ENCODE data around the gene CACNA2D1. TPM values are rescaled to one million over a fixed set of nuclear protein-coding genes. Genes with fewer than 3 reads are reported as not detected.

CACNA2D1 gene
- total RNA-seq, 1 donor from 2014 or later = 116 TPM

DNA sequence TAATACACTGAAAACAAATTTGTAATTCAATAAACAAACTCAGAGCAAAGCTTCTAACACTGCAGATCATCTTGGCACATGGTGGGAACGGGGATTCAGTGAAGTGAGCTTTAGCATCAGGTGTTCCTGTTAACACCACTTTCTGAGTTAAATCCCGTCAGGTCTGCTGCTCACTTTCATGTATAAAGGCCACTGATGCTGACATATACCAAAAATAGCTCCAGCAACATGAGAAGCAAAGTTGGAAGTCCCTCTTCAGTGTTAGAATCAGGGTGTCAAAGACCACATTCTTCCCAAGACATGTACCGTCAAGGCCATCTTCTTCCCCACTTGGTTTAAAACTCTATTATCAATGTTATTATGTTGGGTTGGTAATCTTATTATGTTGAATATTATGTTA lies 11.7 kb upstream of the CACNA2D1 start:
- H3K9ac ChIP-seq (ENCODE audit: low read depth in 1 of 3, low read length in 3 of 3) = peak overlapping the region in 2 of 3 donors; percentile 47 to 51
- peak overlapping the region in 2 of 3 donors; percentile 24 to 28 for H3K4me3 ChIP-seq (ENCODE audit: low read length in 3 of 3)
- H3K27ac ChIP-seq (ENCODE audit: low read depth, low read length) = peak overlapping the region; percentile 78
- peaks cover 0 to 6% (median 6%) of the 10 kb centered on the region in 3 donors for H3K4me1 ChIP-seq (ENCODE audit: control insufficient read depth in 3 of 3, insufficient read depth in 3 of 3, low read length in 3 of 3)
- H3K36me3 ChIP-seq (ENCODE audit: control insufficient read depth in 3 of 3, insufficient read depth in 3 of 3, low read length in 3 of 3) = no peaks in the 10 kb centered on the region
- H3K9me3 ChIP-seq (ENCODE audit: control insufficient read depth in 3 of 3, low read length in 3 of 3) = no peaks in the 10 kb centered on the region
- H3K27me3 ChIP-seq (ENCODE audit: control insufficient read depth in 3 of 3, insufficient read depth in 3 of 3, low read length in 3 of 3) = no peaks in the 10 kb centered on the region

DNA sequence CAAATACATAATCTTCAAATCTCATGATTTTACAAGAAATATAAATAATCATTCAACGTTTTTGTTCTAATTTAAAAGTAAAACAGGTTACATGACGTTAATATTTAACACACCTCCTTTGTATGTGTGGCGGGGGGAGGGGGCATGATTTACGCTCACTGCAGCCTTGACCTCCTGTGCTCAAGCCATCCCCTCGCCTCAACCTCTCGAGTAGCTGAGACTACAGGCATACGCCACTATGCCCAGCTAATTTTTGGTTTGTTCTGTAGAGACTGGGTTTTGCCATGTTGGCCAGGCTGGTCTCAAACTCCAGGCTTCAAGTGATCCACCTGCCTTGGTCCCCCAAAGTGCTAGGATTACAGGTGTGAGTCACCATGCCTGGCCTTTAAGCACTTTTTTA lies 7.2 kb upstream of the CACNA2D1 start:
- no peak overlapping the region for H3K27ac ChIP-seq (ENCODE audit: low read depth, low read length)
- no peak overlapping the region for H3K4me3 ChIP-seq (ENCODE audit: low read length in 3 of 3)
- H3K9me3 ChIP-seq (ENCODE audit: control insufficient read depth in 3 of 3, low read length in 3 of 3) = no peaks in the 10 kb centered on the region
- H3K9ac ChIP-seq (ENCODE audit: low read depth in 1 of 3, low read length in 3 of 3) = no peak overlapping the region
- peaks cover 0 to 6% (median 6%) of the 10 kb centered on the region in 3 donors for H3K4me1 ChIP-seq (ENCODE audit: control insufficient read depth in 3 of 3, insufficient read depth in 3 of 3, low read length in 3 of 3)
- H3K27me3 ChIP-seq (ENCODE audit: control insufficient read depth in 3 of 3, insufficient read depth in 3 of 3, low read length in 3 of 3) = no peaks in the 10 kb centered on the region
- no peaks in the 10 kb centered on the region for H3K36me3 ChIP-seq (ENCODE audit: control insufficient read depth in 3 of 3, insufficient read depth in 3 of 3, low read length in 3 of 3)

DNA sequence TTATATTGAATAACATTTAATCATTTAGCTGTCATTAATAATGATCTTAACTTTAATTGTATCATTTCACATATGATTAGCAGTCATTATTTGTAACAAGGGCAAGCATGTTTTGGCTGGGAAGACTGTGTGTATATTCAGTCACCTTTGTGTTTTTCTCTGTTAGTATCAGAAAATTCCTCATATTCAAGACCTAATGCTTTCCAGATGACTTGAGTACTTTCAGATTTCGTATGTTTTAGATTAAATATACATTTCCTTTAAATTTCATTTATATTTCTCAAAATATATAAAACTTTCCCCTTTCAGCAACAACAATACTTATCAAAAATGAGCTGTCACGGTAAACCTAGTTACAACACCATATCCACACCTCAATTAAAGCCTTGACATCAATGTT lies 6.3 kb upstream of the CACNA2D1 start:
- H3K4me3 ChIP-seq (ENCODE audit: low read length in 3 of 3) = no peak overlapping the region
- no peak overlapping the region for H3K27ac ChIP-seq (ENCODE audit: low read depth, low read length)
- H3K9ac ChIP-seq (ENCODE audit: low read depth in 1 of 3, low read length in 3 of 3) = no peak overlapping the region
- H3K9me3 ChIP-seq (ENCODE audit: control insufficient read depth in 3 of 3, low read length in 3 of 3) = no peaks in the 10 kb centered on the region
- H3K4me1 ChIP-seq (ENCODE audit: control insufficient read depth in 3 of 3, insufficient read depth in 3 of 3, low read length in 3 of 3) = peaks cover 0 to 5% (median 5%) of the 10 kb centered on the region in 3 donors
- H3K27me3 ChIP-seq (ENCODE audit: control insufficient read depth in 3 of 3, insufficient read depth in 3 of 3, low read length in 3 of 3) = no peaks in the 10 kb centered on the region
- no peaks in the 10 kb centered on the region for H3K36me3 ChIP-seq (ENCODE audit: control insufficient read depth in 3 of 3, insufficient read depth in 3 of 3, low read length in 3 of 3)

DNA sequence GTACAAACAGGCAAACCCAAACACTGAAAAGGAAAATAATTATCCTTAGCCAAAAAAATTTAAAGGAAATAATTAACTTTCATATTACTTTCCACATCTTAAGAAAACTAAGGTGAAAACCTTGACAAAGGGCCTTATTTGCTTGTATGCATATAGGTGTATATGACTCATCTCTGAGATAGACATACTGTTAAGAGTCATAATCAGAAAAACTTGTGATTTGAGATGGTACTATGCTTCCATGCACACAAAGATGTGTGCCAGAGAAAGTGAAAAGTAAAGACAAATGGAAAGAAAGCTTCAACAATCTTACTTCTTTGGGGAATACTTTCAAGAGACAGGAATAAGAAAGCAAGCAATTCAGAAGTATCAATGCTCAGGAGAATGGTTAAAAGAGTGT lies 3.3 kb upstream of the CACNA2D1 start:
- Histone ChIP-seq H3K4me3 (ENCODE audit: low read length in 3 of 3) (no peak overlapping the region), H3K36me3 (ENCODE audit: control insufficient read depth in 3 of 3, insufficient read depth in 3 of 3, low read length in 3 of 3) (no peaks in the 10 kb centered on the region), H3K9ac (ENCODE audit: low read depth in 1 of 3, low read length in 3 of 3) (no peak overlapping the region), H3K9me3 (ENCODE audit: control insufficient read depth in 3 of 3, low read length in 3 of 3) (no peaks in the 10 kb centered on the region), H3K4me1 (ENCODE audit: control insufficient read depth in 3 of 3, insufficient read depth in 3 of 3, low read length in 3 of 3) (peaks cover 6 to 7% (median 6%) of the 10 kb centered on the region in 3 donors), H3K27me3 (ENCODE audit: control insufficient read depth in 3 of 3, insufficient read depth in 3 of 3, low read length in 3 of 3) (no peaks in the 10 kb centered on the region), H3K27ac (ENCODE audit: low read depth, low read length) (no peak overlapping the region)

DNA sequence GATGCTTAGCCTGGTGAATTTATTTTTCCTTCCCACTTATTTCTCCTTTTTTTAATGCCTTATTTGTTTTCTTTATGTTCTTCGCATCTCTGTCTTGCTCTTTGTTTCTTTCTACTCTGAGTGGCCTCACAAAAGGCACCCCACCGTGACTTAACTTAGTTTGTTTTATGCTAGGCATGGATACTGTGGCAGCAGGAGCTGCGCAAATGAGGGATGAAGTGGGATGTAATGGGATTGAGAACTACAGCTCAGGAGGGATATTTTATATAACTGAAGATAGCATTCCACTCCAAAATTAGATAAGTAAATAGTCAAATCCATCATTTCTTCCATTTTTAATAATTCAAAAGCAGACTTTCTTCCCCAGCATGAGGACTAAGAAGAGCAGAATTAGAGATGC lies 1.7 kb upstream of the CACNA2D1 start:
- Histone ChIP-seq H3K36me3 (ENCODE audit: control insufficient read depth in 3 of 3, insufficient read depth in 3 of 3, low read length in 3 of 3) (no peaks in the 10 kb centered on the region), H3K9ac (ENCODE audit: low read depth in 1 of 3, low read length in 3 of 3) (peak overlapping the region in 1 of 3 donors; percentile 72), H3K9me3 (ENCODE audit: control insufficient read depth in 3 of 3, low read length in 3 of 3) (no peaks in the 10 kb centered on the region), H3K4me3 (ENCODE audit: low read length in 3 of 3) (no peak overlapping the region), H3K27ac (ENCODE audit: low read depth, low read length) (peak overlapping the region; percentile 95), H3K4me1 (ENCODE audit: control insufficient read depth in 3 of 3, insufficient read depth in 3 of 3, low read length in 3 of 3) (peaks cover 6 to 9% (median 7%) of the 10 kb centered on the region in 3 donors), H3K27me3 (ENCODE audit: control insufficient read depth in 3 of 3, insufficient read depth in 3 of 3, low read length in 3 of 3) (no peaks in the 10 kb centered on the region)

DNA sequence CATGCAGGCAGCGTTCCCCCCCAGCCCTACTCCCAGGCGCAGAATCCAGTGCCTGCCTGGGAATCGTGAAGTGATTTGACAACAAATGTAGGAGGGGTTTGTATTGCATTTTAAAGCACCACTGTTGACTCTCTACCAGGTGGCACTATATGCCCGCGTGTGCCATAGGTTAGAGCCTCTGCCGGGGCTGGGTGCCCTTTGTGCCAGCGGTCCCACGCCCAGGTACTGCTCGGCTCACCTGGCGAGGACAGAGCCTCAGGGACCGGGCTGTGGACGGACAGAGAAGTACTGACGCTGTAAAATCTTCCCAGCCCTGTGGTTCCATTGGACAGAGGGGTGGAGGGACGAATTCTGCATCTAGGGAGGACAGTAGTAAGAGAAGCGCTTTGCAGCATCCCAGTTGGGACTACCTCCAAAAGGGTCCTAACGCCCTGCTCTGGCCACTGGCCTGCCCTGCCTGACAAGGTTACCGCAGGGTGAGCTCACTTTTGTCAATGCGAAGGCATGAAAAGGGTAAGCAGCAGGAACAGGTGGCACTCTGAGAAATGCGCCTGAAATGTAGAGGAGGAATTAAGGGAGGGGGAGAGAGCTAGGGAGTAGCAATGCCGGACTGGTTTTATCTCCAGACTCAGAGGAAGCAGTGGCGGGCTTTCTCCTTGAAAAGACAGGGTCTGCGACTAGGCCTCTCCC lies 788 bp upstream of the CACNA2D1 start:
- Histone ChIP-seq H3K4me3 (ENCODE audit: low read length in 3 of 3) (peak overlapping the region; percentile 74 to 86 (median 74)), H3K9ac (ENCODE audit: low read depth in 1 of 3, low read length in 3 of 3) (peak overlapping the region; percentile 72 to 91 (median 89)), H3K9me3 (ENCODE audit: control insufficient read depth in 3 of 3, low read length in 3 of 3) (no peaks in the 10 kb centered on the region), H3K27ac (ENCODE audit: low read depth, low read length) (peak overlapping the region; percentile 95), H3K36me3 (ENCODE audit: control insufficient read depth in 3 of 3, insufficient read depth in 3 of 3, low read length in 3 of 3) (no peaks in the 10 kb centered on the region), H3K4me1 (ENCODE audit: control insufficient read depth in 3 of 3, insufficient read depth in 3 of 3, low read length in 3 of 3) (peaks cover 7 to 11% (median 7%) of the 10 kb centered on the region in 3 donors), H3K27me3 (ENCODE audit: control insufficient read depth in 3 of 3, insufficient read depth in 3 of 3, low read length in 3 of 3) (no peaks in the 10 kb centered on the region)

DNA sequence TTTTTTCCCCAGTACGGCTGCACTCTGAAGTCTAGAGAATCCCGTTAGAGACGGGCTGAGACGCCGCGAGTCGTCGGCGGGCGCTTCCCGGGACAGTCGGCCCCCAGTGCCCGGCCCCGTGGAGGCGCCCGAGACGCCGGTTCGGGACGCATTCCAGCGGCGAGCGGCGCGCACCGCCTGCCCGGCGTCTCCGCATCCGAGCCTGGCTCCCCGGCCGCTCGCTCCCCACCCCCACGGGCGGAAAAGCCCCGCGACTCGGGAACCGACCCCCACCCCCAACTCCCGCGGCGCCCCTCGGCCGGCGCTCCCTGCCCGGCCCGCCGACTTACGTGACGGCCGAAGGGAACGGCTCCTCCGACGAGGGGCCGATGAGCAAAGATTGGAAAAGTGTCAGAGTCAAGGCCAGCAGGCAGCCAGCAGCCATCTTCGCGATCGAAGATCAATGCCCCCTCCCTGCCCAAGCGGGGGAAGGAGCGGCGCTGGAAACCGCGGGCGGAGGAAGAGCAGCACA lies 486 bp downstream of the CACNA2D1 start:
- H3K9ac ChIP-seq (ENCODE audit: low read depth in 1 of 3, low read length in 3 of 3) = peak overlapping the region; percentile 83 to 97 (median 87)
- H3K27me3 ChIP-seq (ENCODE audit: control insufficient read depth in 3 of 3, insufficient read depth in 3 of 3, low read length in 3 of 3) = no peaks in the 10 kb centered on the region
- peaks cover 10 to 17% (median 14%) of the 10 kb centered on the region in 3 donors for H3K4me1 ChIP-seq (ENCODE audit: control insufficient read depth in 3 of 3, insufficient read depth in 3 of 3, low read length in 3 of 3)

DNA sequence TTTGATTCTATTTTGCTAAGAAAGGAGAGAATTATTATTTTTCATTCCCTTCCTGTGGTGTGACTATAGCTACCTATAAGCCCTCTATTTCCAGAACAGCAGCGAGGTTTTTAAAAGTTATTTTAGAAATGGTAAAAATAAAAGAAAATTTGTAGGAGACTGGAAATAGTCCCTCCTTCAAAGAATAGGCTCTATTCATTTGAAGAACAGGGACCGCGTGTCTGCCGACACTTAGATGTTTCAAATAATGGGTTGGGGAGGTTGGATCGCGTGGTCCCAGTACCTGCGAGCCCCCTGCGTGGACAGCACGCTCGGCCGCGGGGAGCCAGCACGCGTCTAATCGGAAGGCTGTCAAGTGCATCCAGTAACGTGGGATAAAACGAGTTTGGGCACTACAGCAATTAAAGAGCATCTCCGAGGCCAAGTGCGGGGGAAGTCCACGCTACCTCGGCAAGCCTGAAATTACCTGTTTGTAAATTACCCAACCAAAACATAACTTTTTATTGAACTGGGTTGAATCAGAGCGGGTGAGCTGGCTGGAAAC lies 1.0 kb downstream of the CACNA2D1 start:
- Histone ChIP-seq H3K36me3 (ENCODE audit: control insufficient read depth in 3 of 3, insufficient read depth in 3 of 3, low read length in 3 of 3) (no peaks in the 10 kb centered on the region), H3K27me3 (ENCODE audit: control insufficient read depth in 3 of 3, insufficient read depth in 3 of 3, low read length in 3 of 3) (no peaks in the 10 kb centered on the region), H3K9ac (ENCODE audit: low read depth in 1 of 3, low read length in 3 of 3) (peak overlapping the region; percentile 83 to 97 (median 87)), H3K4me1 (ENCODE audit: control insufficient read depth in 3 of 3, insufficient read depth in 3 of 3, low read length in 3 of 3) (peaks cover 10 to 17% (median 14%) of the 10 kb centered on the region in 3 donors), H3K27ac (ENCODE audit: low read depth, low read length) (peak overlapping the region; percentile 95), H3K4me3 (ENCODE audit: low read length in 3 of 3) (peak overlapping the region; percentile 79 to 96 (median 85)), H3K9me3 (ENCODE audit: control insufficient read depth in 3 of 3, low read length in 3 of 3) (no peaks in the 10 kb centered on the region)

More for the DNA sequence above, 486 bp downstream of the CACNA2D1 start:
- Histone ChIP-seq H3K4me3 (ENCODE audit: low read length in 3 of 3) (peak overlapping the region; percentile 79 to 96 (median 85)), H3K9me3 (ENCODE audit: control insufficient read depth in 3 of 3, low read length in 3 of 3) (no peaks in the 10 kb centered on the region), H3K27ac (ENCODE audit: low read depth, low read length) (peak overlapping the region; percentile 95), H3K36me3 (ENCODE audit: control insufficient read depth in 3 of 3, insufficient read depth in 3 of 3, low read length in 3 of 3) (no peaks in the 10 kb centered on the region)

DNA sequence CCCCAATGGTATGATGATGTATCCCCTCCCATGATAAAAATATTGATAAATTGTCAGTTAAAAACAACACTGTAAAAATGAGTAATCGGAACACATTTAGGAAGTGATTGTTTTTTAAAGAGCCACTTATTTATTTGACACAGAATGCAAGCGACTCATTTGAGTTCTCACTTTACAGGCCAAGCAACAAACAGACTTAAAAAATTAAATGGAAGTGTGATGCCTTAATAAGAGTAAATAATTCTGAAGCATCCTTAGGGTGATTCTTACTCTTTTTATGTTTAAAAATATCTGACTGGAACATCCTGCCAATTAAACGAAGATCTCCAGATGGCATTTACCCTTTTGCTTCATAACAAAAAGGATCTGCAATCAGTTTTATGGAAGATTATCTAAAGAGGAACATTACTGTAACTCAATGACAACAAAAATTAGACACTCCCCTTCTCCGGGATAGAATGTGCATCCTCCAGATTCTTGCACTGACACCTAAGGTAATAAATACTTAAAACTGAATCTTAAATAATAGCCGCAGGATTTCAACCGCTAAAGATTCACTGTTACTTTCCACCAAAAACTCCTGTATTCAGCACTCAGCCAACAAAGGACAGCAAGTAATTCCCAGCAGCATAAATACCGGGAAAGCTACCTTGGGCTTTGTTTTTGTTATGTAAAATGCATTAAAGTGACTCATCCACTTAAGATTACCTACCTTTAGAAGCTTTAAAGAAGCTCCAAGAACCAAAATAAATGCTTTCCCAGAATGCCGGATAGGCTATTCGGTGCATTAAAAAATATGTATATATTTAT lies 1.7 kb downstream of the CACNA2D1 start:
- Histone ChIP-seq H3K9ac (ENCODE audit: low read depth in 1 of 3, low read length in 3 of 3) (peak overlapping the region; percentile 83 to 97 (median 87)), H3K27me3 (ENCODE audit: control insufficient read depth in 3 of 3, insufficient read depth in 3 of 3, low read length in 3 of 3) (no peaks in the 10 kb centered on the region), H3K27ac (ENCODE audit: low read depth, low read length) (peak overlapping the region; percentile 95), H3K36me3 (ENCODE audit: control insufficient read depth in 3 of 3, insufficient read depth in 3 of 3, low read length in 3 of 3) (no peaks in the 10 kb centered on the region), H3K9me3 (ENCODE audit: control insufficient read depth in 3 of 3, low read length in 3 of 3) (no peaks in the 10 kb centered on the region), H3K4me1 (ENCODE audit: control insufficient read depth in 3 of 3, insufficient read depth in 3 of 3, low read length in 3 of 3) (peaks cover 10 to 19% (median 14%) of the 10 kb centered on the region in 3 donors), H3K4me3 (ENCODE audit: low read length in 3 of 3) (peak overlapping the region; percentile 79 to 96 (median 85))
